ENCODE results near the gene SLF1.
"Not testable (repeated sequence)": the region's sequence is repeated elsewhere in the genome, so short reads cannot be mapped to it uniquely, and the experiment has no call there.

SLF1 gene

GRCh38 chr5:94618493-94619328, at the start of gene SLF1, which contains the start of gene KIAA0825:
Gene SLF1, plus strand, starts transcription at chr5:94618669. Its CDS starts 10,142 bp downstream, at chr5:94628811.
Gene KIAA0825, minus strand, starts transcription at chr5:94618604. Its CDS starts 81,478 bp downstream, at chr5:94537126.
- ChIA-PET POLR2A (interaction anchor here (0.6 to 1.5 kb wide), 3 partner anchors 46 to 275 kb away, joined by 3 read pairs; no protein-coding TSS in a partner anchor), CTCF (interaction anchor here (0.7 to 1.8 kb wide), 2 partner anchors 72 to 119 kb away, joined by 3 read pairs; no protein-coding TSS in a partner anchor)
- TF ChIP-seq L3MBTL2 (conservative IDR thresholded peaks at IDR 0.05) (peak; percentile 87), CTBP1 (IDR thresholded peaks at IDR 0.05; ENCODE audit: borderline replicate concordance) (no peak; the same call in 1 of the 2 replicates), ZNF384 (IDR thresholded peaks at IDR 0.05) (no peak), TARDBP (IDR thresholded peaks at IDR 0.05) (no peak), ELF4 (IDR thresholded peaks at IDR 0.05) (0 out of 2 replicates have a peak, but pooled peaks have one; percentile 53), FOXK2 (IDR thresholded peaks at IDR 0.05) (no peak), BHLHE40 (IDR thresholded peaks at IDR 0.05; ENCODE audit: borderline replicate concordance) (no peak), PKNOX1 (IDR thresholded peaks at IDR 0.05) (peak; percentile 64; the same call in 1 of the 2 replicates)
- peak; percentile 81 for DNase-seq (ENCODE audit: extremely low spot score)

GRCh38 chr5:94571415-94571814, 47.1 kb upstream of the SLF1 start:
- CTCF ChIA-PET: no interaction called here
- POLR2A ChIA-PET: no interaction called here
- DNase-seq (ENCODE audit: extremely low spot score): no peak
- TF ChIP-seq FOXM1 (IDR thresholded peaks at IDR 0.05; ENCODE audit: borderline replicate concordance): no peak
- no peak for TF ChIP-seq NFRKB (IDR thresholded peaks at IDR 0.05)

- CTCF ChIA-PET; POLR2A ChIA-PET; DNase-seq (ENCODE audit: extremely low spot score): not testable (repeated sequence)
Observed at GRCh38 chr5:94573349-94573748, 45.1 kb upstream of the SLF1 start.

GRCh38 chr5:94575196-94575595, 43.3 kb upstream of the SLF1 start:
- POLR2A ChIA-PET: no interaction called here

GRCh38 chr5:94577466-94578245, 40.8 kb upstream of the SLF1 start:
- DNase-seq (ENCODE audit: extremely low spot score): no peak
- CTCF ChIA-PET: no interaction called here
- POLR2A ChIA-PET: no interaction called here
- TF ChIP-seq SP1 (IDR thresholded peaks at IDR 0.05) (no peak), NFRKB (IDR thresholded peaks at IDR 0.05) (no peak), LEF1 (IDR thresholded peaks at IDR 0.05; ENCODE audit: borderline replicate concordance) (no peak), BHLHE40 (IDR thresholded peaks at IDR 0.05; ENCODE audit: borderline replicate concordance) (no peak), SUZ12 (IDR thresholded peaks at IDR 0.05) (no peak), HDGF (IDR thresholded peaks at IDR 0.05; ENCODE audit: borderline replicate concordance) (no peak), CTBP1 (IDR thresholded peaks at IDR 0.05; ENCODE audit: borderline replicate concordance) (no peak), PKNOX1 (IDR thresholded peaks at IDR 0.05) (no peak), FOXA1 (IDR thresholded peaks at IDR 0.05) (no peak), ELF4 (IDR thresholded peaks at IDR 0.05) (no peak)

More at GRCh38 chr5:94575196-94575595, 43.3 kb upstream of the SLF1 start:
- TF ChIP-seq SUZ12 (IDR thresholded peaks at IDR 0.05) (no peak), L3MBTL2 (conservative IDR thresholded peaks at IDR 0.05) (no peak), ARNT (IDR thresholded peaks at IDR 0.05) (no peak), NFRKB (IDR thresholded peaks at IDR 0.05) (no peak), FOXM1 (IDR thresholded peaks at IDR 0.05; ENCODE audit: borderline replicate concordance) (no peak), PKNOX1 (IDR thresholded peaks at IDR 0.05) (no peak), LEF1 (IDR thresholded peaks at IDR 0.05; ENCODE audit: borderline replicate concordance) (no peak), ZNF384 (IDR thresholded peaks at IDR 0.05) (no peak), FOXA1 (IDR thresholded peaks at IDR 0.05) (no peak)
- CTCF ChIA-PET: no interaction called here
- no peak for DNase-seq (ENCODE audit: extremely low spot score)

- DNase-seq (ENCODE audit: extremely low spot score): no peak
- POLR2A ChIA-PET: no interaction called here
- CTCF ChIA-PET: no interaction called here
- no peak for TF ChIP-seq ARNT (IDR thresholded peaks at IDR 0.05)
- no peak for TF ChIP-seq HDGF (IDR thresholded peaks at IDR 0.05; ENCODE audit: borderline replicate concordance)
- TF ChIP-seq FOXM1 (IDR thresholded peaks at IDR 0.05; ENCODE audit: borderline replicate concordance): no peak
- no peak for TF ChIP-seq L3MBTL2 (conservative IDR thresholded peaks at IDR 0.05)
- no peak for TF ChIP-seq PKNOX1 (IDR thresholded peaks at IDR 0.05)
- no peak for TF ChIP-seq LEF1 (IDR thresholded peaks at IDR 0.05; ENCODE audit: borderline replicate concordance)
- no peak for TF ChIP-seq CTBP1 (IDR thresholded peaks at IDR 0.05; ENCODE audit: borderline replicate concordance)
- TF ChIP-seq BHLHE40 (IDR thresholded peaks at IDR 0.05; ENCODE audit: borderline replicate concordance): no peak
- no peak for TF ChIP-seq NFRKB (IDR thresholded peaks at IDR 0.05)
- no peak for TF ChIP-seq SUZ12 (IDR thresholded peaks at IDR 0.05)
- no peak for TF ChIP-seq FOXA1 (IDR thresholded peaks at IDR 0.05)
- no peak for TF ChIP-seq ZNF384 (IDR thresholded peaks at IDR 0.05)
Observed at GRCh38 chr5:94595281-94595840, 23.1 kb upstream of the SLF1 start.

All from HEK293T (cell line).